ENCODE data around the gene AP3B2. TPM values are rescaled to one million over a fixed set of nuclear protein-coding genes. Genes with fewer than 3 reads are reported as not detected.

The AP3B2 gene
- total RNA-seq, 1 experiment from 2014 or later, result 0.07 TPM

- TF ChIP-seq JUND (IDR thresholded peaks at IDR 0.05), result no peak
- no peak for TF ChIP-seq ZBTB33 (IDR thresholded peaks at IDR 0.05; ENCODE audit: extremely low read depth, insufficient replicate concordance, low read length)
These were observed 67.0 kb downstream of the AP3B2 start (continued) for GRCh38 chr15:82642656-82643055.

GRCh38 chr15:82641129-82641798, 68.4 kb downstream of the AP3B2 start:
- CTCF ChIA-PET, result no interaction called here
- Histone ChIP-seq H3K27me3 (ENCODE audit: insufficient read depth, low read length) (peaks cover 69% of the 10 kb centered on the region), H3K9me3 (ENCODE audit: control insufficient read depth in 1 of 2, insufficient read depth in 1 of 2, low read depth in 1 of 2, low read length in 2 of 2) (no peaks in the 10 kb centered on the region), H3K79me2 (ENCODE audit: insufficient read depth, low read length) (no peaks in the 10 kb centered on the region), H3K4me2 (ENCODE audit: low read length) (no peak overlapping the region), H3K4me1 (ENCODE audit: control insufficient read depth in 1 of 2, insufficient read depth in 2 of 2, low read length in 2 of 2) (0 out of 4 replicates have a peak, but pooled peaks cover 0 to 7% of the 10 kb centered on the region in 2 experiments), H4K20me1 (ENCODE audit: insufficient read depth) (no peaks in the 10 kb centered on the region), H3K27ac (ENCODE audit: low read depth, low read length) (no peak overlapping the region), H3K9me2 (ENCODE audit: insufficient read depth) (no peaks in the 10 kb centered on the region), H3K9ac (ENCODE audit: low read length) (no peak overlapping the region), H3K4me3 (replicated peaks in 1 of 2; ENCODE audit: low read depth in 1 of 2, low read length in 2 of 2) (no peak overlapping the region), H3K36me3 (ENCODE audit: control insufficient read depth in 1 of 2, insufficient read depth in 2 of 2, low read length in 2 of 2) (no peaks in the 10 kb centered on the region), H2AFZ (ENCODE audit: low read depth, low read length, poor library complexity, severe bottlenecking) (no peak overlapping the region)
- no TSS peak for BruUV-seq (replicated peaks)
- POLR2A ChIA-PET, result no interaction called here
- RAD21 ChIA-PET (ENCODE audit: low non-redundant PET in 1 of 2, low total read pairs in 2 of 2, uncharacterized antibody in 2 of 2, unreplicated experiment in 2 of 2), result no interaction called here
- intact Hi-C loops (cut with micrococcal nuclease), result no loop called here
- DNase-seq (ENCODE audit: low read depth, low spot score) (no peak), ATAC-seq (no peak)
- TF ChIP-seq POLR2AphosphoS5 (IDR thresholded peaks at IDR 0.05; ENCODE audit: low read depth, low read length) (no peak), SIN3A (IDR thresholded peaks at IDR 0.05; ENCODE audit: low read depth) (no peak), EGR1 (IDR thresholded peaks at IDR 0.05; ENCODE audit: low read depth) (no peak), JUND (IDR thresholded peaks at IDR 0.05) (no peak), ZBTB33 (IDR thresholded peaks at IDR 0.05; ENCODE audit: extremely low read depth, insufficient replicate concordance, low read length) (no peak), CEBPB (IDR thresholded peaks at IDR 0.05; ENCODE audit: low read depth) (no peak), ZFX (IDR thresholded peaks at IDR 0.05) (no peak), ATF3 (IDR thresholded peaks at IDR 0.05) (no peak), CTCF (IDR thresholded peaks at IDR 0.05 in 2 of 3, conservative IDR thresholded peaks at IDR 0.05 in 1 of 3; ENCODE audit: borderline replicate concordance in 1 of 3, insufficient read depth in 1 of 3, low read depth in 2 of 3, low read length in 2 of 3) (no peak), YY1 (IDR thresholded peaks at IDR 0.05; ENCODE audit: extremely low read depth, insufficient replicate concordance, low read depth, low read length) (no peak), REST (IDR thresholded peaks at IDR 0.05; ENCODE audit: low read depth) (no peak), POLR2A (IDR thresholded peaks at IDR 0.05; ENCODE audit: borderline replicate concordance, extremely low read depth, insufficient read depth, insufficient read length) (no peak), SP1 (IDR thresholded peaks at IDR 0.05; ENCODE audit: low read depth) (no peak)
- TF ChIP-seq, protein P1, sequence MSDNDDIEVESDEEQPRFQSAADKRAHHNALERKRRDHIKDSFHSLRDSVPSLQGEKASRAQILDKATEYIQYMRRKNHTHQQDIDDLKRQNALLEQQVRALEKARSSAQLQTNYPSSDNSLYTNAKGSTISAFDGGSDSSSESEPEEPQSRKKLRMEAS (IDR thresholded peaks at IDR 0.05), result no peak

All from HCT116 (cell line).